Activated CD4-positive, CD25-positive, alpha-beta regulatory T cell treated with anti-CD3 and anti-CD28 coated beads, Interleukin-2, amount 50 U/mL, for 24 hours (primary cell): ENCODE data around the gene ETFB.

ENCODE experiments used
- ATAC-seq, 2 donors: fragments of 150-1000 bp; cut with Tn5 transposase; one replicate each; pipeline ENCODE4 v1.10.0; 2021; ENCODE audit warnings: mild to moderate bottlenecking in 1 of 2, moderate library complexity in 1 of 2

The ETFB gene

GRCh38 chr19:51351266-51351990 lies 14.8 kb downstream of the ETFB start:
- ATAC-seq: no peak

GRCh38 chr19:51347209-51347928 lies 18.8 kb downstream of the ETFB start:
- ATAC-seq: no peak

- ATAC-seq: no peak
These were observed 19.4 kb downstream of the ETFB start for GRCh38 chr19:51346742-51347141.

GRCh38 chr19:51345076-51345620 lies 21.0 kb downstream of the ETFB start:
- no peak for ATAC-seq

- no peak for ATAC-seq
These were observed 23.3 kb downstream of the ETFB start for GRCh38 chr19:51342631-51343569.

- ATAC-seq: no peak
These were observed 24.1 kb downstream of the ETFB start, which contains the start of gene VSIG10L for GRCh38 chr19:51341976-51342580. Gene VSIG10L, minus strand, starts transcription at chr19:51342139. Its CDS starts 15 bp downstream, at chr19:51342124.

- ATAC-seq: no peak
These were observed 25.1 kb downstream of the ETFB start for GRCh38 chr19:51341066-51341465.

- peak; percentile 72 to 78 for ATAC-seq
These were observed 26.2 kb downstream of the ETFB start for GRCh38 chr19:51339687-51340656.

- ATAC-seq: peak in 1 of 2 donors; percentile 0
These were observed 26.9 kb downstream of the ETFB start for GRCh38 chr19:51339313-51339686.

GRCh38 chr19:51338563-51339312 lies 27.4 kb downstream of the ETFB start:
- peak; percentile 73 to 80 for ATAC-seq

- ATAC-seq: no peak
These were observed 28.2 kb downstream of the ETFB start for GRCh38 chr19:51337861-51338562.

- no peak for ATAC-seq
These were observed 28.9 kb downstream of the ETFB start for GRCh38 chr19:51337141-51337860.

- ATAC-seq: no peak
These were observed 32.2 kb downstream of the ETFB start for GRCh38 chr19:51333836-51334460.

GRCh38 chr19:51331716-51332115 lies 34.5 kb downstream of the ETFB start:
- ATAC-seq: no peak

GRCh38 chr19:51331193-51331592 lies 35.0 kb downstream of the ETFB start:
- no peak for ATAC-seq

- no peak for ATAC-seq
These were observed 35.8 kb downstream of the ETFB start for GRCh38 chr19:51330366-51330765.

GRCh38 chr19:51329411-51329810 lies 36.8 kb downstream of the ETFB start:
- no peak for ATAC-seq
